HepG2 (cell line): ENCODE data around the gene DENND4C. TPM values are rescaled to one million over a fixed set of nuclear protein-coding genes. Genes with fewer than 3 reads are reported as not detected.

Experiments
- ATAC-seq: fragments of 200-7000 bp; cut with Tn5 transposase; 3 replicates; pipeline ENCODE4 v1.9.1; 2020; ENCODE audit warnings: mild to moderate bottlenecking, moderate library complexity
- BruUV-seq: library from RNA; stranded (reverse); fragments of 400-500 nt; replicated peaks from 2 replicates; lab custom pipeline; 2021; lab: Mats Ljungman, UMichigan
- CTCF ChIA-PET: fragments of 300-600 bp; formaldehyde crosslinking; extraction: SDS; loops from one replicate; lab custom pipeline; 2021; ENCODE audit warnings: low total read pairs, inconsistent platforms, low intra/inter-chr PET ratio; lab: Yijun Ruan, JAX
- POLR2A ChIA-PET: fragments of 350-600 bp; sonication (Branson Sonifier 250); formaldehyde crosslinking; loops from one replicate; lab custom pipeline; 2020; ENCODE audit warnings: antibody characterized with exemption, inconsistent platforms; lab: Yijun Ruan, JAX
- DNase-seq: peaks from one replicate; pipeline ENCODE4 v3.0.0-alpha.2; 2015; ENCODE audit warnings: low spot score
- FAIRE-seq: peaks from 3 replicates; lab custom pipeline; 2011; peaks lifted over from hg19 to GRCh38; lab: Jason Lieb, UNC
- H2AFZ ChIP-seq: one replicate; pipeline ENCODE4 v1.6.1; 2011; ENCODE audit warnings: low read length, inconsistent platforms
- H3K27ac ChIP-seq: fragments of 300-600 bp; 3 replicates; pipeline ENCODE4 v1.8.0; 2011; ENCODE audit warnings: mixed run types, mild to moderate bottlenecking, mixed read lengths, low read length, inconsistent platforms; ENCODE audit not compliant: insufficient read depth; ENCODE audit errors: extremely low read length
- H3K27me3 ChIP-seq, 2 experiments: fragments of 200-600 bp in 1 of 2; 2 replicates in 1 of 2; 3 replicates in 1 of 2; pipeline versions ENCODE4 v1.6.0 to v1.8.0; 2011; ENCODE audit warnings: low read length in 2 of 2, mild to moderate bottlenecking in 2 of 2, moderate library complexity in 2 of 2, inconsistent platforms in 1 of 2; ENCODE audit not compliant: insufficient read depth in 2 of 2, control insufficient read depth in 1 of 2
- H3K36me3 ChIP-seq, 2 experiments: fragments of 200-600 bp in 1 of 2; replicated peaks in 1 of 2; 2 replicates in 1 of 2; 3 replicates in 1 of 2; pipeline versions ENCODE4 v1.5.1 to v1.8.0; 2011; ENCODE audit warnings: low read length in 2 of 2, inconsistent platforms in 1 of 2; ENCODE audit not compliant: insufficient read depth in 2 of 2, control insufficient read depth in 1 of 2
- H3K4me1 ChIP-seq: 2 replicates; pipeline ENCODE4 v1.5.1; 2012; ENCODE audit warnings: low read length, inconsistent platforms; ENCODE audit not compliant: insufficient read depth
- H3K4me2 ChIP-seq: 2 replicates; pipeline ENCODE4 v1.6.0; 2011; ENCODE audit warnings: low read depth, low read length, inconsistent platforms
- H3K4me3 ChIP-seq, 3 experiments: fragments of 200-600 bp in 1 of 3; sonication (generic), shearing (Covaris generic) in 1 of 3; replicated peaks in 1 of 3; 2 replicates each; pipeline ENCODE4 v1.5.1; 2011 to 2016; ENCODE audit warnings: low read length in 3 of 3, inconsistent platforms in 2 of 3, low read depth in 2 of 3, mild to moderate bottlenecking in 2 of 3, control low read depth in 1 of 3, mixed read lengths in 1 of 3; ENCODE audit not compliant: insufficient read depth in 1 of 3
- H3K79me2 ChIP-seq: one replicate; pipeline ENCODE4 v1.6.1; 2011; ENCODE audit warnings: low read length, inconsistent platforms; ENCODE audit not compliant: insufficient read depth
- H3K9ac ChIP-seq: 2 replicates; pipeline ENCODE4 v1.6.0; 2011; ENCODE audit warnings: mild to moderate bottlenecking, low read depth, low read length, inconsistent platforms; ENCODE audit not compliant: insufficient read depth
- H3K9me3 ChIP-seq: 2 replicates; pipeline ENCODE4 v1.5.1; 2012; ENCODE audit warnings: mild to moderate bottlenecking, low read length
- H4K20me1 ChIP-seq: 2 replicates; pipeline ENCODE4 v1.6.0; 2011; ENCODE audit warnings: inconsistent platforms, mild to moderate bottlenecking, low read length, moderate library complexity; ENCODE audit not compliant: insufficient read depth
- BCLAF1 ChIP-seq: fragments of 450-650 bp; IDR thresholded peaks from 2 replicates; pipeline ENCODE4 v1.6.1; 2017; ENCODE audit warnings: mild to moderate bottlenecking
- ELF4 ChIP-seq: sonication (generic); formaldehyde crosslinking; IDR thresholded peaks from 2 replicates; pipeline ENCODE4 v1.5.0; 2020; ENCODE audit warnings: missing genetic modification reagents, mild to moderate bottlenecking, moderate library complexity, borderline replicate concordance
- GATA4 ChIP-seq: sonication (generic); IDR thresholded peaks from 2 replicates; pipeline ENCODE4 v1.6.1; 2016; ENCODE audit warnings: antibody characterized with exemption, low read depth, borderline replicate concordance
- IRF2 ChIP-seq: IDR thresholded peaks from 2 replicates; pipeline ENCODE4 v1.6.1; 2018; ENCODE audit warnings: missing genetic modification reagents, missing compliant biosample characterization
- ISL2 ChIP-seq: sonication (generic); formaldehyde crosslinking; IDR thresholded peaks from 2 replicates; pipeline ENCODE4 v1.5.0; 2020; ENCODE audit warnings: missing genetic modification reagents
- PAF1 ChIP-seq: IDR thresholded peaks from 2 replicates; pipeline ENCODE4 v1.6.1; 2016; ENCODE audit warnings: missing genetic modification reagents, missing compliant biosample characterization
- PHF8 ChIP-seq: sonication (generic); formaldehyde crosslinking; IDR thresholded peaks from 2 replicates; pipeline ENCODE4 v1.5.0; 2020; ENCODE audit warnings: missing genetic modification reagents
- SIN3A ChIP-seq: IDR thresholded peaks from 2 replicates; pipeline ENCODE4 v1.6.1; 2011; ENCODE audit warnings: low read depth, mild to moderate bottlenecking, control low read depth, low read length, borderline replicate concordance
- SP2 ChIP-seq: sonication (generic); formaldehyde crosslinking; IDR thresholded peaks from 2 replicates; pipeline ENCODE4 v1.5.1; 2020; ENCODE audit warnings: mild to moderate bottlenecking, missing genetic modification reagents
- ZNF160 ChIP-seq: sonication (generic); formaldehyde crosslinking; IDR thresholded peaks from 2 replicates; pipeline ENCODE4 v1.8.0; 2022; ENCODE audit warnings: mild to moderate bottlenecking, inconsistent platforms, missing genetic modification reagents
- ZNF34 ChIP-seq: sonication (generic); formaldehyde crosslinking; IDR thresholded peaks from 2 replicates; pipeline ENCODE4 v1.4.0; 2020; ENCODE audit warnings: mild to moderate bottlenecking, missing genetic modification reagents, borderline replicate concordance
- ZNF430 ChIP-seq: sonication (generic); formaldehyde crosslinking; IDR thresholded peaks from 2 replicates; pipeline ENCODE4 v1.9.0; 2021; ENCODE audit warnings: mild to moderate bottlenecking, missing genetic modification reagents
- ZNF784 ChIP-seq: sonication (generic); formaldehyde crosslinking; IDR thresholded peaks from 2 replicates; pipeline ENCODE4 v1.5.1; 2020; ENCODE audit warnings: missing genetic modification reagents, mild to moderate bottlenecking, borderline replicate concordance
- WGBS: methylation state at CpG from one replicate; pipeline ENCODE4 v1.1.6; 2017; ENCODE audit warnings: low lambda C conversion rate; 5-methylcytosine and 5-hydroxymethylcytosine counted together
- in situ Hi-C: cut with HindIII; loops from 2 replicates; pipeline ENCODE4 v1.10.0; 2017; ENCODE audit warnings: low pct_unique_long_range_greater_than_20kb; ENCODE audit not compliant: extremely low pct_ligation_motif_present
- intact Hi-C: fragments of 100-400 bp; cut with micrococcal nuclease; formaldehyde crosslinking; loops from one replicate; pipeline ENCODE4 v1.10.0; 2022; ENCODE audit not compliant: unreplicated experiment
- polyA plus RNA-seq, 8 experiments: library from polyadenylated mRNA; depleted of rRNA in 3 of 8; stranded (reverse) in 7 of 8; unstranded in 1 of 8; fragments of >200 nt; fragmentation: Illumina TruSeq in 4 of 8; extraction: Trizol in 4 of 8; gene quantifications; 2 replicates each; pipeline versions ENCODE4 v1.2.1 to v1.2.3, GENCODE V29; 2011 to 2016; ENCODE audit warnings: low read depth in 4 of 8, missing spikeins in 1 of 8, mixed read lengths in 1 of 8; ENCODE audit not compliant: insufficient read depth in 1 of 8
- total RNA-seq, 5 experiments: library from RNA; depleted of rRNA; stranded (reverse); fragments of >200 nt; fragmentation: Illumina TruSeq; extraction: Trizol; gene quantifications; 2 replicates each; pipeline ENCODE4 v1.2.3, GENCODE V29; 2016; ENCODE audit warnings: low read depth in 1 of 5
- TF ChIP-seq, protein P1 (sequence below): sonication (generic); formaldehyde crosslinking; IDR thresholded peaks from 2 replicates; pipeline ENCODE4 v1.4.0; 2020; ENCODE audit warnings: missing genetic modification reagents

Gene DENND4C
- total and polyA plus RNA-seq, 2 of the 13 experiments (the other 11 are each of a cell fraction or from before 2014, with no cell fraction given), result 19.1 to 27.2 TPM

DNA sequence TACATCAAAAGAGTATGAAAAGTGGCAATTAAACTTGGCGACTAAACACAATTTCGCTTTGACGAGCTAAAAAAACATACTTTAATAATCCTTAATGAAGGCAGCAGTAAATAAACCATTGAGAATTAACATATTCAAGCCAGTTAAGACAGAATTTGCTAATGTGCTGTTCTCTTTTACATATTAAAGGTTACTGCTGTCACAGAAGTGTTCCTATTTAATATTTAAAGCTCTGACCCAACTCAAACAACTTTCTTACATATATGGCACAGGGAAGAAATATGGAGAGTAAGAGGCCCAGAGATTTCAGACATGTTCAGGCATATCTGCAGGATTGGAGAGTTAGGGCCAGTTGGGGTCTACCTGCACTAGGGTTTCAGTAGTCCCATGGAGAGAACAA, 16.7 kb upstream of the DENND4C start:
- Histone ChIP-seq H4K20me1 (no peaks in the 10 kb centered on the region), H3K9me3 (no peaks in the 10 kb centered on the region), H3K27ac (no peak overlapping the region), H3K9ac (no peak overlapping the region), H3K79me2 (no peaks in the 10 kb centered on the region), H3K4me3 (no peak overlapping the region), H3K4me1 (peaks cover 5% of the 10 kb centered on the region), H3K27me3 (no peaks in the 10 kb centered on the region), H3K36me3 (no peaks in the 10 kb centered on the region), H3K4me2 (no peak overlapping the region), H2AFZ (no peak overlapping the region)
- BruUV-seq, result no TSS peak
- POLR2A ChIA-PET, result interaction anchor here (1.2 kb wide), 1 partner anchor 17 kb away, joined by 3 read pairs; the partner anchor contains the start of gene DENND4C
- intact Hi-C loops (no loop called here), in situ Hi-C loops (no loop called here)
- 95% methylated on average over 3 of the region's 3 CpGs for WGBS
- ATAC-seq (no peak), DNase-seq (no peak), FAIRE-seq (no peak)
- TF ChIP-seq ISL2, result no peak
- TF ChIP-seq SIN3A, result no peak
- no peak for TF ChIP-seq SP2 (CRISPR knock-in tag)
- no peak for TF ChIP-seq IRF2 (CRISPR knock-in tag)
- no peak for TF ChIP-seq PHF8 (CRISPR knock-in tag)
- CTCF ChIA-PET, result no interaction called here

DNA sequence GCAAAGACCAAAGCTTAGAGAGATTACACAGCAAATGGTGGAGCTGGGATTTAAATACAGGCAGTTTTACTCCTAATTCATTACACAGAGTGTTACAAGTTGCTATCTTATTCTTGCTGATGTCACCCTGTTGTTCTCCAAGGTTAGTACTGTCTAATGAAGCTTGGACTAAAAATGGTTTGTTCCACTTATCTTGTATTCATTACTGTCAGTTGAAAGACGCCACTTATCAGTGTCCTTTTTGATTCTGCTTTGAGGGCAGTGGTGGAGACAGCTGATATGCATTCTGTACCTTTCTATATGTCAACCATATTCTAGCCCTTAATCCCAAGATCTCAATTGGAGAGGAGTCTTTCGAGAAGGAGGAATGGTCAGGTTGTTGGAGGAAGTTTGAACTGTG, 14.0 kb upstream of the DENND4C start:
- Histone ChIP-seq H3K4me1 (no peaks in the 10 kb centered on the region), H4K20me1 (no peaks in the 10 kb centered on the region), H3K27me3 (no peaks in the 10 kb centered on the region), H2AFZ (no peak overlapping the region), H3K36me3 (no peaks in the 10 kb centered on the region), H3K4me3 (no peak overlapping the region), H3K9ac (no peak overlapping the region), H3K79me2 (no peaks in the 10 kb centered on the region), H3K9me3 (no peaks in the 10 kb centered on the region), H3K27ac (no peak overlapping the region), H3K4me2 (no peak overlapping the region)
- ATAC-seq, result no peak
- FAIRE-seq, result no peak
- BruUV-seq, result no TSS peak
- no peak for DNase-seq
- ChIA-PET CTCF (no interaction called here), POLR2A (no interaction called here)
- in situ Hi-C loops (no loop called here), intact Hi-C loops (no loop called here)
- 92% methylated on average over 2 of the region's 2 CpGs for WGBS
- TF ChIP-seq ELF4 (CRISPR knock-in tag) (no peak), PAF1 (CRISPR knock-in tag) (no peak), ZNF430 (CRISPR knock-in tag) (no peak), ZNF784 (CRISPR knock-in tag) (no peak), GATA4 (no peak), ZNF160 (CRISPR knock-in tag) (no peak), ZNF34 (CRISPR knock-in tag) (no peak), BCLAF1 (no peak), PHF8 (CRISPR knock-in tag) (no peak)
- TF ChIP-seq, protein P1, sequence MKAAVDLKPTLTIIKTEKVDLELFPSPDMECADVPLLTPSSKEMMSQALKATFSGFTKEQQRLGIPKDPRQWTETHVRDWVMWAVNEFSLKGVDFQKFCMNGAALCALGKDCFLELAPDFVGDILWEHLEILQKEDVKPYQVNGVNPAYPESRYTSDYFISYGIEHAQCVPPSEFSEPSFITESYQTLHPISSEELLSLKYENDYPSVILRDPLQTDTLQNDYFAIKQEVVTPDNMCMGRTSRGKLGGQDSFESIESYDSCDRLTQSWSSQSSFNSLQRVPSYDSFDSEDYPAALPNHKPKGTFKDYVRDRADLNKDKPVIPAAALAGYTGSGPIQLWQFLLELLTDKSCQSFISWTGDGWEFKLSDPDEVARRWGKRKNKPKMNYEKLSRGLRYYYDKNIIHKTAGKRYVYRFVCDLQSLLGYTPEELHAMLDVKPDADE (CRISPR knock-in tag), result no peak
